ENCODE data around the gene PAPPA2.

GRCh38 chr1:176893625-176894352 is 430.8 kb downstream of the PAPPA2 start:
- no peak for TF ChIP-seq CTCF (conservative IDR thresholded peaks at IDR 0.05; ENCODE audit: low read depth, low read length)
- no peak for TF ChIP-seq EZH2 (IDR thresholded peaks at IDR 0.05; ENCODE audit: low read length, unreplicated experiment)
- TF ChIP-seq EZH2phosphoT487 (IDR thresholded peaks at IDR 0.05; ENCODE audit: borderline replicate concordance, low read length): no peak
